K562 (cell line): ENCODE measurements around the gene PNMA8A. TPM values are rescaled to one million over a fixed set of nuclear protein-coding genes. Genes with fewer than 3 reads are reported as not detected.
A peak's percentile ranks its signal among the peaks of the same experiment; 100 is the strongest.

Source experiments
- ARID4B ChIP-seq: sonication (generic); formaldehyde crosslinking; IDR thresholded peaks from 2 replicates; pipeline ENCODE4 v1.8.0; 2022; ENCODE audit warnings: mild to moderate bottlenecking, missing genetic modification reagents
- C11orf30 ChIP-seq: fragments of 450-650 bp; IDR thresholded peaks from 2 replicates; pipeline ENCODE4 v1.6.1; 2016; ENCODE audit warnings: low read depth, mild to moderate bottlenecking
- ERF ChIP-seq: fragments of 450-650 bp; formaldehyde crosslinking; IDR thresholded peaks from 2 replicates; pipeline ENCODE4 v1.4.0; 2020; ENCODE audit warnings: mild to moderate bottlenecking, mixed read lengths
- HINFP ChIP-seq: fragments of 450-650 bp; conservative IDR thresholded peaks from 2 replicates; pipeline ENCODE4 v1.6.1; 2016; ENCODE audit warnings: missing genetic modification characterization, low read depth, mild to moderate bottlenecking, control low read depth, missing compliant biosample characterization
- HMGN3 ChIP-seq: IDR thresholded peaks from 2 replicates; pipeline ENCODE4 v1.6.1; 2011; ENCODE audit warnings: borderline replicate concordance, low read depth, mild to moderate bottlenecking, mixed read lengths, low read length; ENCODE audit not compliant: insufficient read length; ENCODE audit errors: extremely low read depth
- PATZ1 ChIP-seq: fragments of 250-450 bp; sonication (Bioruptor Pico); IDR thresholded peaks from 2 replicates; pipeline ENCODE4 v1.5.0; 2020; ENCODE audit warnings: mild to moderate bottlenecking, borderline replicate concordance
- TCF15 ChIP-seq: fragments of 250-450 bp; sonication (Bioruptor Pico); IDR thresholded peaks from 2 replicates; pipeline ENCODE4 v1.8.0; 2022; ENCODE audit warnings: moderate library complexity, mild to moderate bottlenecking, inconsistent platforms
- TEAD4 ChIP-seq, 2 experiments: sonication (generic) in 1 of 2; formaldehyde crosslinking in 1 of 2; IDR thresholded peaks; 2 replicates each; pipeline versions ENCODE4 v1.6.1 to v1.8.0; 2012 to 2022; ENCODE audit warnings: borderline replicate concordance in 1 of 2, inconsistent platforms in 1 of 2, low read length in 1 of 2, mild to moderate bottlenecking in 1 of 2, missing genetic modification reagents in 1 of 2
- THRB ChIP-seq: fragments of 450-650 bp; formaldehyde crosslinking; conservative IDR thresholded peaks from 2 replicates; pipeline ENCODE4 v1.4.0; 2022; ENCODE audit warnings: mild to moderate bottlenecking, missing genetic modification characterization
- ZBTB2 ChIP-seq: fragments of 450-650 bp; IDR thresholded peaks from 2 replicates; pipeline ENCODE4 v1.6.1; 2016; ENCODE audit warnings: antibody characterized with exemption
- ZNF12 ChIP-seq: sonication (generic); formaldehyde crosslinking; IDR thresholded peaks from 2 replicates; pipeline ENCODE4 v1.4.0; 2020; ENCODE audit warnings: mild to moderate bottlenecking, missing genetic modification reagents
- ZNF395 ChIP-seq: fragments of 200-800 bp; sonication (Bioruptor generic); IDR thresholded peaks from 2 replicates; pipeline ENCODE4 v1.6.1; 2017; ENCODE audit warnings: missing genetic modification characterization, missing compliant biosample characterization
- polyA plus RNA-seq, 8 experiments: library from polyadenylated mRNA; depleted of rRNA in 4 of 8; stranded (reverse) in 5 of 8; unstranded in 3 of 8; fragments of >200 nt; fragmentation: Nextera tagmentation in 2 of 8; fragmentation: Illumina TruSeq in 1 of 8; extraction: Ambion mirVana in 2 of 8; extraction: Trizol in 1 of 8; gene quantifications; 2 replicates each; pipeline versions ENCODE4 v1.2.1 to v1.2.3, GENCODE V29; 2011 to 2014; ENCODE audit warnings: inconsistent platforms in 1 of 8, missing spikeins in 1 of 8
- total RNA-seq, 7 experiments: library from RNA; depleted of rRNA in 6 of 7; stranded (reverse); fragments of >200 nt in 6 of 7; fragmentation: Illumina TruSeq in 2 of 7; extraction: Trizol in 2 of 7; gene quantifications; 2 replicates each; pipeline versions ENCODE4 v1.2.1 to v1.2.3, GENCODE V29; 2011 to 2021; ENCODE audit warnings: low replicate concordance in 1 of 7

The PNMA8A gene
- total and polyA plus RNA-seq, 9 of the 15 experiments (the other 6 are each of a cell fraction or from before 2014, with no cell fraction given), result 6.6 to 23.8 (median 14.9) TPM

- TF ChIP-seq ZNF395 (CRISPR knock-in tag), result no peak
- TF ChIP-seq THRB (CRISPR knock-in tag), result no peak
- TF ChIP-seq ERF (CRISPR knock-in tag), result no peak
- TF ChIP-seq ZNF12, result no peak
- no peak for TF ChIP-seq HINFP (tag)
- no peak for TF ChIP-seq HMGN3
- no peak for TF ChIP-seq ZBTB2
- no peak for TF ChIP-seq PATZ1
- TF ChIP-seq TCF15 (CRISPR knock-in tag), result no peak
- TF ChIP-seq ARID4B (CRISPR knock-in tag), result 0 out of 2 replicates have a peak, but pooled peaks have one; percentile 28
- no peak for TF ChIP-seq C11orf30
- no peak for TF ChIP-seq TEAD4 (IDR thresholded peaks at IDR 0.05; ENCODE audit: low read length)
- TF ChIP-seq TEAD4 (CRISPR knock-in tag; IDR thresholded peaks at IDR 0.05; ENCODE audit: borderline replicate concordance), result no peak
Measured at GRCh38 chr19:46487802-46488445, 16.6 kb upstream of the PNMA8A start (continued).
